ENCODE data around the gene C1QTNF8. TPM values are rescaled to one million over a fixed set of nuclear protein-coding genes. Genes with fewer than 3 reads are reported as not detected.

The C1QTNF8 gene
- polyA plus RNA-seq, 1 donor (not counting 4 experiments of a cell fraction or from before 2014, with no cell fraction given): not detected

- H3K4me1 ChIP-seq (ENCODE audit: control insufficient read depth, extremely low read depth, insufficient read depth, low read length): no peaks in the 10 kb centered on the region
- no peaks in the 10 kb centered on the region for H3K9me1 ChIP-seq (ENCODE audit: control insufficient read depth, extremely low read depth, insufficient read depth, low read length)
- H3K27me3 ChIP-seq (ENCODE audit: control insufficient read depth, extremely low read depth, insufficient read depth, low read length): peaks cover 16% of the 10 kb centered on the region
- H3K9ac ChIP-seq (ENCODE audit: control insufficient read depth, extremely low read depth, insufficient read depth, low read length): no peak overlapping the region
- TF ChIP-seq CTCF (optimal IDR thresholded peaks at IDR 0.05 in 1 of 3, IDR thresholded peaks at IDR 0.05 in 1 of 3, conservative IDR thresholded peaks at IDR 0.05 in 1 of 3; ENCODE audit: extremely low read depth in 1 of 3, insufficient read depth in 2 of 3, low read length in 3 of 3): no peak
- no peak for TF ChIP-seq EZH2 (IDR thresholded peaks at IDR 0.05; ENCODE audit: low read length)
- no peak overlapping the region for H3K27ac ChIP-seq (ENCODE audit: control insufficient read depth, insufficient read depth, low read length)
- DNase-seq (ENCODE audit: low read depth, low spot score) (no peak), FAIRE-seq (no peak)
- dilution Hi-C loops (cut with MboI; ENCODE audit: extremely low pct_ligation_motif_present, low sequenced_read_pairs): no loop called here
- H2AFZ ChIP-seq (ENCODE audit: control insufficient read depth, low read length): no peak overlapping the region
- H3K36me3 ChIP-seq (ENCODE audit: control insufficient read depth in 2 of 2, extremely low read depth in 1 of 2, insufficient read depth in 2 of 2, low read length in 2 of 2): no peaks in the 10 kb centered on the region
- no peak overlapping the region for H3K4me3 ChIP-seq (ENCODE audit: control insufficient read depth in 2 of 3, extremely low read depth in 1 of 3, insufficient read depth in 2 of 3, low read depth in 1 of 3, low read length in 3 of 3)
- no peak overlapping the region for H3K4me2 ChIP-seq (ENCODE audit: control insufficient read depth, extremely low read depth, insufficient read depth, low read depth, low read length)
- no peaks in the 10 kb centered on the region for H3K9me3 ChIP-seq (ENCODE audit: control insufficient read depth, low read depth, low read length)
- no peaks in the 10 kb centered on the region for H4K20me1 ChIP-seq (ENCODE audit: control insufficient read depth, extremely low read depth, insufficient read depth, low read length)
- H3K79me2 ChIP-seq (ENCODE audit: control insufficient read depth, insufficient read depth, low read length): no peaks in the 10 kb centered on the region
These were observed 46.7 kb downstream of the C1QTNF8 start for GRCh38 chr16:1049113-1049975.

- no peaks in the 10 kb centered on the region for H3K36me3 ChIP-seq (ENCODE audit: control insufficient read depth in 2 of 2, extremely low read depth in 1 of 2, insufficient read depth in 2 of 2, low read length in 2 of 2)
- no peak overlapping the region for H3K4me3 ChIP-seq (ENCODE audit: control insufficient read depth in 2 of 3, extremely low read depth in 1 of 3, insufficient read depth in 2 of 3, low read depth in 1 of 3, low read length in 3 of 3)
- no peaks in the 10 kb centered on the region for H3K9me3 ChIP-seq (ENCODE audit: control insufficient read depth, low read depth, low read length)
- H3K27me3 ChIP-seq (ENCODE audit: control insufficient read depth, extremely low read depth, insufficient read depth, low read length): peaks cover 17% of the 10 kb centered on the region
- dilution Hi-C loops (cut with MboI; ENCODE audit: extremely low pct_ligation_motif_present, low sequenced_read_pairs): no loop called here
- H3K79me2 ChIP-seq (ENCODE audit: control insufficient read depth, insufficient read depth, low read length): no peaks in the 10 kb centered on the region
- no peaks in the 10 kb centered on the region for H3K9me1 ChIP-seq (ENCODE audit: control insufficient read depth, extremely low read depth, insufficient read depth, low read length)
- no peaks in the 10 kb centered on the region for H3K4me1 ChIP-seq (ENCODE audit: control insufficient read depth, extremely low read depth, insufficient read depth, low read length)
- H3K9ac ChIP-seq (ENCODE audit: control insufficient read depth, extremely low read depth, insufficient read depth, low read length): no peak overlapping the region
- H2AFZ ChIP-seq (ENCODE audit: control insufficient read depth, low read length): no peak overlapping the region
- FAIRE-seq (no peak), DNase-seq (ENCODE audit: low read depth, low spot score) (no peak)
- H3K27ac ChIP-seq (ENCODE audit: control insufficient read depth, insufficient read depth, low read length): no peak overlapping the region
- no peaks in the 10 kb centered on the region for H4K20me1 ChIP-seq (ENCODE audit: control insufficient read depth, extremely low read depth, insufficient read depth, low read length)
- H3K4me2 ChIP-seq (ENCODE audit: control insufficient read depth, extremely low read depth, insufficient read depth, low read depth, low read length): no peak overlapping the region
- TF ChIP-seq CTCF (optimal IDR thresholded peaks at IDR 0.05 in 1 of 3, IDR thresholded peaks at IDR 0.05 in 1 of 3, conservative IDR thresholded peaks at IDR 0.05 in 1 of 3; ENCODE audit: extremely low read depth in 1 of 3, insufficient read depth in 2 of 3, low read length in 3 of 3) (no peak), EZH2 (IDR thresholded peaks at IDR 0.05; ENCODE audit: low read length) (no peak)
These were observed 47.5 kb downstream of the C1QTNF8 start for GRCh38 chr16:1048442-1049112.
